Muscle of leg (tissue), 11 donors: Measurements from ENCODE around the gene CPB2. TPM values are rescaled to one million over a fixed set of nuclear protein-coding genes. Genes with fewer than 3 reads are reported as not detected.

Experiments used
- DNase-seq: peaks from one replicate; pipeline ENCODE4 v3.0.0; 2013
- H3K27ac ChIP-seq: one replicate; pipeline ENCODE4 v1.5.1; 2013; ENCODE audit warnings: mild to moderate bottlenecking, low read length, control low read depth
- H3K27me3 ChIP-seq: one replicate; pipeline ENCODE4 v1.6.1; 2013; ENCODE audit warnings: low read length; ENCODE audit not compliant: control insufficient read depth, insufficient read depth
- H3K36me3 ChIP-seq: one replicate; pipeline ENCODE4 v1.6.1; 2013; ENCODE audit warnings: low read length; ENCODE audit not compliant: control insufficient read depth, insufficient read depth
- H3K4me1 ChIP-seq: one replicate; pipeline ENCODE4 v1.6.1; 2013; ENCODE audit warnings: low read length; ENCODE audit not compliant: control insufficient read depth, insufficient read depth
- H3K4me3 ChIP-seq: one replicate; pipeline ENCODE4 v1.5.1; 2013; ENCODE audit warnings: low read length, control low read depth
- H3K9me3 ChIP-seq: replicated peaks from 2 replicates; pipeline ENCODE4 v1.6.1; 2013; ENCODE audit warnings: low read depth, low read length; ENCODE audit not compliant: control insufficient read depth
- WGBS: methylation state at CpG from one replicate; pipeline ENCODE4 v1.1.5; 2013; ENCODE audit warnings: missing lambda C conversion rate; ENCODE audit not compliant: insufficient coverage; 5-methylcytosine and 5-hydroxymethylcytosine counted together
- polyA plus RNA-seq, 8 donors: library from polyadenylated mRNA; unstranded; fragments of 120-200 nt; gene quantifications; one replicate each; pipeline versions ENCODE4 v1.2.1 to v1.2.3, GENCODE V29; 2013; ENCODE audit warnings: inconsistent platforms in 1 of 8, low replicate concordance in 1 of 8; ENCODE audit not compliant: insufficient read length in 8 of 8, insufficient read depth in 1 of 8
- total RNA-seq: library from RNA; stranded (reverse); fragments of 120-200 nt; gene quantifications from one replicate; pipeline ENCODE4 v1.2.4, GENCODE V29; 2013

Gene CPB2
- total and polyA plus RNA-seq, 9 donors = 0.09 to 0.54 (median 0.12) TPM; not detected in 4

- no peaks in the 10 kb centered on the region for H3K36me3 ChIP-seq
- WGBS = 0% methylated on average over 2 of the region's 18 CpGs
- no peaks in the 10 kb centered on the region for H3K9me3 ChIP-seq
- peaks cover 2% of the 10 kb centered on the region for H3K4me1 ChIP-seq
- H3K27ac ChIP-seq = peak overlapping the region; percentile 95
- peak overlapping the region; percentile 91 for H3K4me3 ChIP-seq
- H3K27me3 ChIP-seq = no peaks in the 10 kb centered on the region
- DNase-seq = peak; percentile 3
Observed at GRCh38 chr13:46053162-46054012, 51.4 kb downstream of the CPB2 start.

DNA sequence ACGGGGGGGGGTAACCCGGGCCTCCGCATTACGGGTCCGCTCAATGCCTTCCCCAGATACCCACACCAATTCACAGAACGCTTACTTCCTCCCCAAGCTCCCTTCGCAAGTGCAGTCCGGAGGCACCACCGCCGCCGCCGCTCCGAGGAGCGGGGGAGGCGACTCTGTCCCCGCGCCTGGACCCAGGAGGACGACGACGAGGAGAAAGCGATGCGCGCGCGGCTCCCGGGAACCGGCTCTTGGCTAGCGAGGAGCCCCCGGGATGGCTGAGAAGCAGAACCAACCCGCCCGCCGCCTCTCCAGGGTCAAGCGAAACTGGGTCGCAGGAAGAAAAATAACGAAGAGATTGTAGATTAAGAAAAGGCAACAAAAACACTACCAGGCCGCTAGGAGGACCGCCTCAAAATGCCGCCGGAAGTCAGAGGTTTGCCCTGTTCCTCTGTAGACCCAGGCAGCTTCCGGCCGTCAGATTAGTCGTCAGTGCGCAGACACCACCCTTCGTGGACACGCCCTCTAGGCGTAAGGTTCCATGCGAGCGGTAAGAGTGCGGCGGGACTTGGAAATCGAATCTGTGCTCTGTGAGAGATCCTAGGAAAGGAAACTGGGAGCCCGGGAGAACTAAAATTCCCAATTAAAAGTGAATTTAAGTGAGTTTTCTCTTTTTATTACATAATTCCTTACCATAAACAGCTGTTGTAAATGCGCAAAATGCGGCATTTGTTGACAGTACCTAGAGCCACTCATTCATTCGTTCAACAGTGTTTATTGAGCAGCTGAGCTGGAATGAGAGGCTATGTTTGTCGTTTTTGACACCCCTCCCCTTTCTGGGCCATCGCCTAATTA lies 52.3 kb downstream of the CPB2 start, which contains the start of gene ZC3H13:
ZC3H13 (minus strand) TSS at position 428 of the 843 bp plus-strand sequence. CDS start 7,239 bp downstream, outside the sequence.
- no peaks in the 10 kb centered on the region for H3K9me3 ChIP-seq
- peak within 1 kb of the TSS; percentile 95 for H3K27ac ChIP-seq
- H3K27me3 ChIP-seq = no peaks in the 10 kb centered on the region
- no peaks in the 10 kb centered on the region for H3K36me3 ChIP-seq
- H3K4me3 ChIP-seq = peak within 1 kb of the TSS; percentile 91
- H3K4me1 ChIP-seq = peaks cover 2% of the 10 kb centered on the region
- WGBS = under 1% methylated on average over 38 of the region's 57 CpGs
- peak; percentile 99 for DNase-seq

DNA sequence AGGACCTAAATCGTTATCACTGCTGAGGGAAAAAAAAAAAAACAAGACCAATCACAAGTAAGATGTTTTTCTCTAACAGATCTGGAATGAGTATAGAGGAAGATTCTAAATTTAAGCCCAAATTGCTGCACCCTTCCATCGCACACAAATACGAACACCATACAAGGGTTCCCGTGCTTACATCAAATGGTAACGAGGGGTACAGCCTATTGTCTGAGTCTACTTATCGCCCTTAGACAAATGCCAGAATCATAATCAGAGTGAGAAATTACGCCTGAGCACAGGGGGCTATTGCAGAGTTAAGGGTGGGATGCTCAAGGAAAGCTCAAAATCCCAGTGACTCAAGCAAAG lies 52.9 kb downstream of the CPB2 start:
- Histone ChIP-seq H3K36me3 (no peaks in the 10 kb centered on the region), H3K27me3 (no peaks in the 10 kb centered on the region), H3K4me3 (peak overlapping the region; percentile 91), H3K4me1 (peaks cover 2% of the 10 kb centered on the region), H3K9me3 (no peaks in the 10 kb centered on the region), H3K27ac (peak overlapping the region; percentile 95)
- no CpG with 5 or more reads among the region's 7 CpGs for WGBS
- DNase-seq = no peak

GRCh38 chr13:46050771-46051170 lies 54.1 kb downstream of the CPB2 start:
- Histone ChIP-seq H3K36me3 (no peaks in the 10 kb centered on the region), H3K27ac (no peak overlapping the region), H3K27me3 (no peaks in the 10 kb centered on the region), H3K4me1 (peaks cover 2% of the 10 kb centered on the region), H3K4me3 (no peak overlapping the region), H3K9me3 (no peaks in the 10 kb centered on the region)
- DNase-seq = no peak

GRCh38 chr13:46045424-46045823 lies 59.4 kb downstream of the CPB2 start:
- H3K4me1 ChIP-seq = no peaks in the 10 kb centered on the region
- no peak overlapping the region for H3K27ac ChIP-seq
- no peak overlapping the region for H3K4me3 ChIP-seq
- no peaks in the 10 kb centered on the region for H3K27me3 ChIP-seq
- H3K9me3 ChIP-seq = no peaks in the 10 kb centered on the region
- DNase-seq = no peak
- H3K36me3 ChIP-seq = no peaks in the 10 kb centered on the region
- no CpG with 5 or more reads among the region's 2 CpGs for WGBS

GRCh38 chr13:46043647-46044046 lies 61.2 kb downstream of the CPB2 start:
- DNase-seq = no peak
- H3K36me3 ChIP-seq = no peaks in the 10 kb centered on the region
- no CpG with 5 or more reads among the region's 5 CpGs for WGBS

GRCh38 chr13:46041419-46041839 lies 63.4 kb downstream of the CPB2 start:
- H3K27me3 ChIP-seq = no peaks in the 10 kb centered on the region
- DNase-seq = no peak
- no CpG with 5 or more reads among the region's 4 CpGs for WGBS
- H3K36me3 ChIP-seq = peaks cover 3% of the 10 kb centered on the region
- H3K4me3 ChIP-seq = no peak overlapping the region
- no peak overlapping the region for H3K27ac ChIP-seq
- no peaks in the 10 kb centered on the region for H3K4me1 ChIP-seq
- H3K9me3 ChIP-seq = no peaks in the 10 kb centered on the region

More at GRCh38 chr13:46043647-46044046, 61.2 kb downstream of the CPB2 start:
- Histone ChIP-seq H3K4me1 (no peaks in the 10 kb centered on the region), H3K4me3 (no peak overlapping the region), H3K27ac (no peak overlapping the region), H3K9me3 (no peaks in the 10 kb centered on the region), H3K27me3 (no peaks in the 10 kb centered on the region)

GRCh38 chr13:46040763-46041162 lies 64.1 kb downstream of the CPB2 start:
- H3K36me3 ChIP-seq = peaks cover 3% of the 10 kb centered on the region

DNA sequence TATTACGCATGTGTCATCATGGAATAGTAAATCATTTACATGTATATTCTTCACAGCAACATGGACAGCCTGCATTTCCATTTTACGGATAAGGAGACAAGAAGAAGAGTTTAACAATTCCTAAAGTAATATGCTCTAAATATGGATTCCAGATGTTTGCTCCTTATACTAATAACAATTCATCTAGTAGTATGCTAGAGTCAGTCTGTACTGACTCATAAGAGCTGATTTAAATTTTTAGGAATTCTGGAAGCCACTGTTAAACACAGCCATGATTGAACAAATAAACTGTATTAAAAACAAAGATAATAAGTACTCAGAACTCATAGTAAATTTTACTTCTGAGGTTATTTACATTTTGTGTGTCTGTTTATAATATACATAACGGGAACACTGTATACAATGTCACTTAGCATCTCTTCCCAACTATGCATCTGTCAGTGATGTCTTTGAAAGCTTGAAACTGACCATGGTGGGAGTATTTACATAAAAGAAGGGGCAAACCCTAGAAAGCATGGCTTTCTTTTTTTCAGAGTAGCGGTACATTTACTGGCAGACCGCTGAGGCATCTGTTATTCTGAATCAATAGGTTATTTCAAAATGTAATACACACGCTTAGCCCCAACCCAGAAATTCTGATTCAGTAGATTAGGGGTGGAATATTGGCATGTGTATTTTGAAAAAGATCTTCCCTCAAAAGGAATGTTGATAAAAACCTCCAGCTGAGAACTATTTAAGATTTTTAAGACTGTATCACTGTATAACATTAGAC lies 65.2 kb downstream of the CPB2 start:
- Histone ChIP-seq H3K4me3 (no peak overlapping the region), H3K27me3 (no peaks in the 10 kb centered on the region), H3K9me3 (no peaks in the 10 kb centered on the region), H3K36me3 (peaks cover 6% of the 10 kb centered on the region), H3K4me1 (no peaks in the 10 kb centered on the region), H3K27ac (no peak overlapping the region)
- WGBS = no CpG with 5 or more reads among the region's 6 CpGs
- DNase-seq = no peak

More at GRCh38 chr13:46040763-46041162, 64.1 kb downstream of the CPB2 start:
- Histone ChIP-seq H3K27me3 (no peaks in the 10 kb centered on the region), H3K4me1 (no peaks in the 10 kb centered on the region), H3K27ac (no peak overlapping the region), H3K9me3 (no peaks in the 10 kb centered on the region), H3K4me3 (no peak overlapping the region)
- DNase-seq = no peak
- no CpG with 5 or more reads among the region's 2 CpGs for WGBS
